GM21619 (cell line): Measurements from ENCODE around the gene KCNJ15.
"Not testable (repeated sequence)": the region's sequence is repeated elsewhere in the genome, so short reads cannot be mapped to it uniquely, and the experiment has no call there.

ENCODE experiments used
- ATAC-seq: cut with Tn5 transposase; IDR thresholded peaks from one replicate; pipeline ENCODE4 v1.9.1; 2021; ENCODE audit not compliant: unreplicated experiment

KCNJ15 gene

DNA sequence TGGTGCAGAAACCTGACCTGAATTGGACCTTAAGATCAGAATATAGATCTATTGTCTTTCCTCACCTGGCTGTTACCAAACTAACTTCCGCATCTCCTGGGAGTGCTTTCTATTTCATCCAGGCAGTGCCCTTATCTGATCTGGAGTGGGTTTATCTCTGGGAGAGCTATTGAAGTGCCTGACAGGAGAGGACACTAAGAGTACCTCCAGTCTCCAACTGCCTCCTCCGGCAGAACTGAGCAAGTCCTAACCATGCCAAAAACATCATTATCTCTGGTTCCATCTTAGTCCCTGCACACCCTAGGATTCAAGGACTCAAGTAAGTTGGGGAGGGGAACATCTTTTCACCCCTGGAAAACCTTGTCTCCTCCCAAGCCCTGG is 12.4 kb upstream of the KCNJ15 start:
- ATAC-seq, result no peak

DNA sequence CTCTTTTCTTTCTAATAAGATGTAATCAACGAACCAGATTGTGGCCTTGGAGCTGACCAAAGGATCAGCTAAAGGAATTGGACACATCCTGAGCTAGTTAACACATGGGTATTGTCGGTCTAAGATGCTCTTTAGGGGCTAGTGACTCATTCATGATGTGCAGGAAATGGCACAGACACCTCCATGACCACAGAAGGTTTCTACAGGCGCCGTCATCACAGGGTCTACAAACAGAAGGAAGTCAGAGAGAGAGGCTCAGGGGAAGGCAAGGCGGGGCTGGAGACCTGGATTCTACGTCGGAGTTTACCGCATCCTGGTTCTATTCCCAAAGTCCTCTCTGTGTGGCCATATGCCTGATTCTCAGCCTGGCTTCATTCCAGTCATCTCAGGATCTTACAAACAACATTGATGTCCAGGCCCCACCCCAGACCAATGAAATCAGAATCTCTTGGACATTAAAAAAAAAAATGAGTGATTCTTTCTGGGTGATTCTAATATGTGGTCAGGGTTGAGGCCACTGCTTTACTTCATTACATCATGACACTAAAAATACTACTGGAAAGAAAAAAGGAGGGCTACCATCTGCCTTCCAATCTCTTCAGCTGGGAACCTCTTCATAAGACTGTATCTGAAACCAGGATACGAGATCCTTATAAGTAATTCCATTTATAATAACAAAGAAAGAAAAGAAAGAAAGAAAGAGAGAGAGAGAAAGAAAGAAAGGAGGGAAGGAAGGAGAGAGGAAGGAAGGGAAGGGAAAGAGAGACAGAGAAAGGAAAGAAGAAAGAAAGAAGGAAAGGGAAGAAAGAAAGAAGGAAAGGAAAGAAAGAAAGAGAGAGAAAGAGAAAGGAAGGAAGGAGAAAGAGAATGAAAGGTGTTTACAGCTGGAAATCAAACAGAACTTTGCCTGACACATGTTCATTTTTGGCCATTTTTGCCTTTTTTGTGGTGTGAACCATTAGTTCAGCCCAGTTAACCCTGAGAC is 11.6 kb upstream of the KCNJ15 start:
- ATAC-seq, result peak; percentile 74

DNA sequence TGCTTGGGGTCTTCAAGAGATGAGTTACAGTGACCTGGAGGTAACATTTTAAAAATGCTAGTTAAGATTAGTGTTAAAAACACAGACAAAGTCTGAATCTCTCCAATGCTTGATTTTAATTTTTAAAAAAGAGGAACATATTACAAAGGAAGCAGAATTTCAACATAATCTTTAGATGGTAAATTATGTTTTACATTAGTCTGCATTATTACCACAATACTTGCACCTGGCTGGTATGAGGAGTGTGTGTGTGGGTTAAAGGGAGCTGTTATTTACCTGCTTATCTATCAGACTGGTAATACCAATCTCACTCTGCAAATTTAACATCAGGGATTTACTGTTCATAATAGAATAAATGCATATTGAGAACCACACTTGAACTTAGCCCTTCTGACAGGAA is 10.3 kb upstream of the KCNJ15 start:
- no peak for ATAC-seq

DNA sequence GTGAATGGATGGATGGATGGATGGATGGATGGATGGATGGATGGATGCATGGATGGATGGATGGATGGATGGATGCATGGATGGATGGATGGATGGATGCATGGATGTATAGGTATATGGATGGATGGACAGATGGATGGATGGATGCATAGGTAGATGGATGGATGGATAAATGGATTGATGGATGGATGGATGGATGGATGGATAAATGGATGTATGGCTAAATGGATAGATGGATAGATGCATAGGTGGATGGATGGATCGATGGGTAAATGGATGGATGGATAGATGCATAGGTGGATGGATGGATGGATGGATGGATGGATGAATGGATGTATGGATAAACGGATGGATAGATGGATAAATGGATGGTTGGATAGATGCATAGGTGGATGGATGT is 9.7 kb upstream of the KCNJ15 start:
- not testable (repeated sequence) for ATAC-seq

DNA sequence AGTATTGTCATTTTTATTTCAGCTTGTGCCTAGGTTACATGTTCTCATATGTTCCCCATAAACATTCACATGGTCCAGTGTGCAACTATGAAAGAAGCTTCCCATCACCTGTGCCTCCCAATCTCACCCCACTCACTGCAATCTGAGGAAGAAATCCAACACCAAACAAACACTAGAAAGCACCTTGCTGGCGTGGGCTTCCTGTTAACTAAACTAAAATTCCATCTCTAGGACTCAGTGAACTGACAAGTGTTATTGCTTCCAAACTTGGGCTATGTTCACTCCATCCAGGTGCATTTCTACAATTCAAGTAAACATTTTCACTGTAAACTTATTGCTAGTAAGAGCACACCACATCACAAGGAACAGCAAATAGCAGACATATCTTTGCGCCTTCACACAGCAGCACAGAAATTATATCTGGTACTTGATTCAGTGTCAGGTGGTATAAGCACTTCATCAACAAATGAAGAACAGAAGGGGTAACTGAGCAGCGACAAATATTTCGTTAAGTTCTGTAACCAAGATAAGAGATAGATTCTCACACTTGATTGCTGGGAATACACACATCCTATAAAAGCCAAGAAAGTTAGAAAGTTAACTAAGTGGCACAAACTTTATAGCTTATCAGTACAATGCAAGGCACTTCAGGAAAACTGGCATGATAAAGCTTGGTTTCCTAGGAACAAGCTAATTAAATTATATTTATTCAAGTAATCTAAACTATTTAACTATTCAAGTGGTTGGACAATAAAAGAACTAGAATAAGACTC is 8.9 kb upstream of the KCNJ15 start:
- ATAC-seq, result no peak

DNA sequence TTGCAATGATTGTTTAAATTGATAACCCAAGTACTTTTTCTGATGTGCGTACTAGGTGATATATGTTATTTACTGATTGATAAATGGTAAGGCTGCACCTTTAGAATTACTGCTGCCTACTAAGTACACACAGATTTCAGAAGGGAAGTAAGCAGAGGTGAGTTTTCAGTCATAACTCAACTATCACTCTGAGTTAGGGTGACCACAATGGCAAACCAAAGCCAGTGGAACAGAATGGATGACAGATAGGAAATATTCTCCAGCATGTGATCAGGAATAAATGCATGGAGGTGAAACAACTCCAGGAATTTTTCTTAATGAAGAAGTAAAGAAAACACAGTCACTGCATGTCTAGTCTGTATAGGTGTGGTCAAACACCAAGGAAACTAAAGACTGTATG is 7.5 kb upstream of the KCNJ15 start:
- peak; percentile 59 for ATAC-seq

DNA sequence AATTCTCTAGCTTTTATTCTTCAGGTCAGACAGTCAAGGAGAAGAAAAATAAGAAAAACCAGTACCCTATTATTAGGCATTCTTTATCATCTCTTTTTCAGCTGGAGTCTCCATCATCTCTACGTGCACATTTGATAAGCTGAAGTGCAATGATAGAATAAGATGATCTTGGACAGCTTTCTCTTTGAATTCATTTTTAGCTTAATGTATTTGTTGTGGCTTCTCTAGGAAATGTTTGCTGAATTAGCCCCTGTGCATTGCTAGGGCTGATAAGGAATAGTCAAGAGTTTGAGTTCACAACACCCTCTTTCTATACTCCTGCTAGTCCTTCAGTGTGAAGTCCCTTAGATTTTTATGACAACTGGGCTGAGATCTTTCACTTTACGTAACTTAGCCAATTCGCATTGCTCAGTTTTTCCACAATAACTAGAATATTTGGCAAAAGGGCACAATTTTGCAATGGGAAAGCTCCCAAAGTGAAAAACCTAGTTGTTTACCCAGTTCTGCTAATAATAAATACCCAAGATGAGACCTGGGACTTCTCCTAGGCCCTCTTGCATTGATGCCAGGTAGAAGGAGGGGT is 7.0 kb upstream of the KCNJ15 start:
- ATAC-seq, result no peak

DNA sequence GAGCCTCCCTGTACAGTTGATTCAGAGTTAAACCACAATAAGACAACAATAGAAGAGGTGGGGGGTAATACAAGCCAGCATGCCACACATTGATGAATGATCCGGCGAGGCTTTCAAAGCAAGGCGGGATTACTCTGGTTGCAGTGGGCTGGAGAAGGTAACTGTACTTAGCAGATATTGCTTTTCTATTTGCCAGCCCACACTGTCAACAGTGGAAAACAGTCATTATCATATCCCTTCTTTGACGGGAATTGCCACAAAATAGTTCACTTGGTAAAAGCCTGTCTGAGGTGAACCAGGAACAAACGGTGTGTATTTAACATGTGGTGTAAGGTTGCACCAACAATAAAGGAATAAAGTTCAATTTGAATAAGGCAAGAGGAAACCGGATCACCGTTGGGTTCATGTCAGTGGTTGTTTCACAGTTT is 5.8 kb upstream of the KCNJ15 start:
- ATAC-seq, result no peak

DNA sequence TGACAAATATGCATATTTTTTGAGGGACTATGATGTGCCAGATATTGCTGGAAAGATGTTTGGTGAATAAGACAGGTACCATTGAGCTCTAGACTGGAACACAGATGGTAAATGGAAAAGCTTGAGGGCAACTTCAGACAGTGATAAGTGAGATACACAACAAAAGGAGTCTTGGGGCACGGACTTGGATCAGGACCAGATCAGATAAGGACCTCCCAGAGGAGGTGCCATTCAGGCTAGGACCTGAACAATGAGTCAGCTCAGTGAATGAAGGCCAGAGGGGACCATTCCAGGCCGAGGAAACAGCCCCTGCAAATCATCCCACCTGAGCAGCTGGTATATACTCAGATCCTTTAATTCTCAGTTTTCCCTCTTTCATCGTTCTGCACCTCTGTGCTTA is 1.8 kb upstream of the KCNJ15 start:
- no peak for ATAC-seq

DNA sequence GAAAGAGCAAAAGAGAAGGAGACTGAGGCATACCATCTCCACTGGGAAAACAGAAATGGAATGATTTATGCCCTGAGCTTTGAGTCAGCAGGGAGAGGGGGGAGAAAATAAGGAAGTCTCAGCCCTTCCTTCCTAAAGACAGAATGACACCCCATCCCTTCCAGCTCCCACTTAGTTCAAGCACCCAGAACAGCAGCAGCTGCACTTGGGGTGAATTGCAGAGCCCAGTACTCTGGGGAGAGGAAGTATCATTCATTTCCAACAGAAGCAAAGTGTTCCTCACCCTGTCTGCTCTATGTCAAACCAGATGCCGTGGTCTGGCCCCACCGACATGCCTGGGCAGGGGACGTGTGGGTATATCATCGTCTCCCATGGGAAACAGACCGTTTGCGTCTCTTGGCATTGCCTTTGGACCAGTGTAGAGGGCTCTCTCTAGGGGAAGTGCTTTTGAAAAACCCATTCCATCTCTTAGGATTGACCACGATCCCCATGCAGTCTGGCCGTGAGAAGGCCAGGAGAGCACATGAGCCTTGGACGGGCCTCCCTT is 1.1 kb upstream of the KCNJ15 start:
- no peak for ATAC-seq

DNA sequence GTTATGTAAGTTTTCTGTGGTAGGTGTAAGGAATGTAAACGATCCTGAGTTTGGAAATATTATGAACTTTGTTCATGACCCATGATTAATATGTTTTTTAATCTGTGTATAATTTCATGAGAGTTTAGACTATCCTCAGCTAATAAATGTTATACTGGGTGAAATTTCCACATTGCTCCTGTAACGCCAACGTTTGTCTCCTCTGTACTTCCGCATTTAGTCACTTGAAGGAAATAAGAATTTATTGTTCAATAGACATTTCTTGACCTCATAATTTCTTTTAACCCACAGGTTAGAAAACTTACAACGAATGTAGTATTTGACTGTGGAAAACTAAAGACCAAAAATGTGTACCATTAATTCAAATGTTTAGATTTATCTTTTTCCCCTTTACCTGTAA is 876 bp downstream of the KCNJ15 start:
- ATAC-seq, result no peak

DNA sequence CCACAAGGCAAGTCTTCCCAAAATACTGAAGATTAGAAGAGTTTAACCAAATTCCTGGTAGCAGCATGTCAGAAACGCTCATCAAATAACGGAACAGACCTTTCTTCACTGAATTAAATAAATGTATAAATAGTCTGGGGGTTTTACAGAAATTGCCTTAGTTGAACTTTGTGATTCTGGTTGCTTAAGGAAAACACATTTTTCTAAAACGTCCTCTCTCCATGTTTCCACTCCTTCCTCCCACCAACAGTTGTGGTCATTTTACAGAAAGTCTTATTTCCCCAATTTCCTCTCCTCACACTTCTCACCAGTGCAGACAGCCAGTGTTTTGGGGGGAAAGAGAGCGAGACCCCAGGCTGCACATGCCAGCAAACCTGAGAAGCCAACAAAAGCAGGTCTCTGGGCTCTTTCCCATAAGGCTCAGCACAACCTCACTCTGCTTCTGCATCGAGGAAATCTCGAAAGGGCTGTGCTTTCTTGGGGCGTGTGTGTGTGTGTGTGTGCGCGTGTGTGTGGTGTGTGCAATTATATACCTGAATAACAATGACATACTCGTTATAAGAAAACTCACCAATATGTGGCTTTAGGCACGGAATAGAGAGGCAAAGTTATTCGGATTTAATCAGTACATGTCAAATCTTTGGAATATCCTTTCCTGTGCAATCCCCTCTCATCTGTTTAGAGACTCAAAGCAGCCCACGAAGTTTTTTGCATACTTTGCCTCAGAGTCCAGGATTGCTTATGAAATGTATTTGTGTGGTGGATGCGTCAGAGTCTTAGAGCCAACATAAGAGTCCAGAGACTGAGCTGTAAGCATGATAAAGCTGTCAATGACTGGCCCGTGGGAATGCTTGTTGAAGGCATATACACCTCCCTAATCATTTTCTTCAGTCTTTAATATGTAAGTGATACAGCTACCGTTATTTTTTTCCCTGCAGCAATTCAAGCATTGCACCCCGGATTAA is 2.0 kb downstream of the KCNJ15 start:
- ATAC-seq, result no peak

DNA sequence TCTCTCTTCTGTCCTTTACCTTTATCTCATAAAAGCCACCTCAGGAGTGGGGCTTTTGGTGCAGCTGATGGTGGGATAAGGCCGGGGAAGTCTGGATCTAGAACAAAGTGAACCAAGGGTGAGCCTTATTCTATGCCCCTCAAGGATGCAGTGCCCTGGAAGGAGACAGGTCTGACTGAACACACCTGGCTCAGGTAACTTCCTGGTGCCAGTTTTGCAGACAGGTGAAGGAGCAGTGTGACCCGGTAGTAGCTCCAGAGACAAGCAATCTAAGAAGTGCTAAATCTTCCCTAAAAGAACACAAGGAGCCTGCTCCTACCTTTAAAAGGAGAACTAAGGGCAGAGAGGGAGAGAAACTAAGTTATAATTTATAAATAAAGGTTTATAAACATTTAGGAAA is 2.9 kb downstream of the KCNJ15 start:
- no peak for ATAC-seq

DNA sequence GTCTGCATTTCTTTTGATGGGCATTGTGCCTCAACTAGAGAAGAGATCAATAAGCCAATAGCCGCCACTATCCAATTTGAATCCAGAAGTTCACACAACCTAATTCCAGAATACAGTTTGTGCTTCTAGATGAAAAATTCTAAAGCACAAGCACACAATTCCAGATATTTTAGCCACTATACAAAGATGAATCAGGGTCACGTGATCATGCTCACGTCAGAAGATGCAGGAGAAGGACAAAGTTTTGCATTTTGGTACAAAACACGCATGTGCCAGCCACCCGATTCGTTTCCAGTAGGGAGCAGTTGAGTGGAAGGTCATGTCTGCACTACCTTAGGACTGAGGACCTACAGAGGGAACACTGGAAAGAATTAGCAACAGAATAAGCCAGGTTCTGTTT is 3.6 kb downstream of the KCNJ15 start:
- no peak for ATAC-seq

DNA sequence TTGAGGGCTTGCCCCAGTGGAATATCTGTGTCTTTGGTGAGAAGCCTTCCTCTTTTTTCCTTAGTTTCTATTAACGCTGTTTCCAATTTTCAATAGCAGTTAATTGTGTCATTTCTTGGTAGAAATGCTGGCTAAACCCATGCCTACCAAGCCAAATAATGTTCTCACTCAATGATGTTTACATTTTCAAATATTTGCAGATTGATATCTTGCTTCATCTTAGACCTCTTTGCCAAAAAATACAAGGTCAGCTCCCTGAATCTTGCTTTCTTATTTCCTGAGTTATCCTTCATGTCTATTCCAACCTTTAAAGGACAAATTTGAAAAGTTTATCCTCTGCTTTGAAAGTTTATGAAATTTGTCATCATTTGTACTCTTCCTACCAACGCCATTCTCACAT is 5.1 kb downstream of the KCNJ15 start:
- no peak for ATAC-seq

DNA sequence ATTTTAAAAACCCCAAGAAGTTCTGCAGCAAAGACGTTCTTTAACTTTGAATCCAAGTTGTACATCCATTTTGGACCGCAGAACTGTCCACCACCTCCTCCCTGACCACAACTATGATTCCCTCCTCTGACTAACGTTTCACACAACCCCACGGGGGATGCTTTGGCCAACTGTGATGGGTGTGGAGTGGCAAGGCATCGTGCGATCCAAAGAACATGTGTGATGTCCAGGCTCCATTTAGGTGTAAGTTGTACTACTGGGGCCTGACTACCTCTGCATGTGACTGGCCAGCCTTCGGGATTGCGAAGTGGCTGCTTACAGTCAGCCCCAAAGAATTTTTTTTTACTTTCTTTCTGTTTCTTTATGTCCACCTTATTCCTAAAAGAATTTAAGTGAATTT is 6.7 kb downstream of the KCNJ15 start:
- ATAC-seq, result no peak

DNA sequence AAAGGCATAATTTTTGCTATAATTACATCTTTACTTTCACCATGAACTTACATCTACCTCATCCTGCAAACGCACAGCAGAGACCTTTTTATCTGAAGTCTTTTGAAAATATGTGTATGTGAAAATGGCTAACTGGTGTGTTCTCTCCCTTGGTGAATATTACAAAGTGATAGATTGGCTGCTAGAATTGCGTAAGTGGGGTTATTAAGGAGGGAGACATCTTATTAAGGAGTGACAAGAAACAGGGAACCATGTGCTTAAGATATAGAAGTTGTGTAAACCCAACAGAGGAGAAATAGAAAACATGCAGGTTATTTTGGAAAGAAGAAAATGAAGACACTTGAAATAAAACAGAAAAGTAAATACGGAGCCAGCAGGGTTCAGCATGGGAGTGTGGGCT is 7.8 kb downstream of the KCNJ15 start:
- ATAC-seq, result no peak

DNA sequence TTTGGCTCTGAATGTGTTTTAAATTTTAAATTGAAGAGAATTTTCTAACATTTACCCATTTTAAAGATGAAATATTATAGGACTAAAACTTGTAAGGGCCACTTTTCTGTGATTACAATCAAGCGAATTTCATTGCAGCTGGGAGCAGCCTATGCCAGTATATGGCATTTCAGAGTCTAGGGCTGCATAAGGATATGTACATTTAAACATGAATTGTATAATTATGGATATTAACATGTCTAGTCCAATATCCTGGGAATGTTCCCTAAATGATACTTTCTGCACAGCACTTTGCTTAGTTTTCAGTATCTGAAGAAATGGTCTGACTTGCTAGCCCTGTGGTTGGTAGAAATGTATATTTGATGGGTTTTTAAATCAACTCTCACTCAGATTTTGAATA is 8.4 kb downstream of the KCNJ15 start:
- ATAC-seq, result no peak

DNA sequence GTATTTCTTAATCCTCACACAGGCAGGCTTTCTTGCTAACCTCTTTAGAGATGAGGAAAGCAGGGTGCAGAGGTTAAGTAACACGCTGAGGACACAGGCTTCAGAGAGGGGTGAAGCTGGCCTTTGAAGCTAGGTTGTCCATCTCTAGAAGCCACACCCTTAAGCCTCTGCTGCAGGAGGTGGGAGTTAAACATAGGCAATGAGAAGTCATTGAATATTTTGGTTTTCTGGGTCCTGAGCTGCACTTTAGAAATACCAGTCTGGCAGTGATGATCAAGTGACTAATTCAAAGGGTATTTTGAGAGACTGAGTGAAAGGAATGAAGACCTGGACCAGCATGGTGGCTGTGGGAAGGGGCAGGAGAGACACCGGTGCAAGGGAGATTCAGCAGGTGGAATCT is 9.9 kb downstream of the KCNJ15 start:
- ATAC-seq, result no peak

DNA sequence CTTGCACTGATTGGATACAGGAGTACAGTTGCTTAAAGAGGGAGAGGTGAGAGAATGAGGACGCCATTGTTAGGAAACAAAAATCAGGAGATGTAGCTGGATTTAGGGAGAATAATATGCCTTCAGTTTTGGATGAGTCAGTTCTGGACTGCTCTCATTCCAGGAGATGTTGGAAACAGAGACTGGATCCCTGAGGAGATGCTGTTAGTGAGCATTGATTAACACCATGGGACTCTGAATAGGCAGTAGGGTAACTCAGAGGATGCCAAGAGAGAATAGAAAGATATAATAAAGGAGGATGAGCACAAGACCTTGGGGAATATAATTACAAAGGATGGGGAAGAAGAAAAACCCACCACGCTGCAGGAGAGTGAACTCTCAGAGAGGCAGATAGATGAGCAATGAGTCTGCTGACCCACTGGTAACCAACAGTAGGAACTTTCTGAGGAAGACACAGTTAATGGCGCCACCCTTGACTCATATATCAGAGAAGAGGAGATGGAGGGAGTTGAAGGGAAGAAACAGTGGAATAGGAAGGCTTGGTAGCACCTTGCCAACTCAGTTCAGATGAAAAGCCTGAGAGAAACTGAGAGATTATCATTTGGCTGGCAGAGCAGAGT is 10.5 kb downstream of the KCNJ15 start:
- ATAC-seq, result no peak
